ENCODE data around the gene BYSL.
A peak's percentile ranks its signal among the peaks of the same experiment; 100 is the strongest.
"Not testable (repeated sequence)": the region's sequence is repeated elsewhere in the genome, so short reads cannot be mapped to it uniquely, and the experiment has no call there.

Gene BYSL

GRCh38 chr6:41939848-41940758 lies 18.8 kb downstream of the BYSL start:
- DNase-seq (ENCODE audit: low read depth): peak; percentile 32
- peak overlapping the region; percentile 97 for H3K4me3 ChIP-seq (ENCODE audit: low read depth, low read length)

- peak overlapping the region; percentile 97 for H3K4me3 ChIP-seq (ENCODE audit: low read depth, low read length)
- no peak for DNase-seq (ENCODE audit: low read depth)
Observed at GRCh38 chr6:41940759-41941279, 19.5 kb downstream of the BYSL start.

GRCh38 chr6:41941280-41942066 lies 20.2 kb downstream of the BYSL start, which contains the start of gene CCND3:
CCND3 (minus strand) TSS chr6:41941808; CDS start chr6:41941649, 159 bp downstream.
- peak within 1 kb of the TSS; percentile 97 for H3K4me3 ChIP-seq (ENCODE audit: low read depth, low read length)
- DNase-seq (ENCODE audit: low read depth): peak; percentile 75

GRCh38 chr6:41942067-41942851 lies 21.0 kb downstream of the BYSL start:
- peak; percentile 60 for DNase-seq (ENCODE audit: low read depth)
- peak overlapping the region; percentile 36 for H3K4me3 ChIP-seq (ENCODE audit: low read depth, low read length)

- not testable (repeated sequence) for H3K4me3 ChIP-seq (ENCODE audit: low read depth, low read length)
Observed at GRCh38 chr6:41942882-41943281, 21.6 kb downstream of the BYSL start.

GRCh38 chr6:41943456-41943855 lies 22.2 kb downstream of the BYSL start:
- no peak overlapping the region for H3K4me3 ChIP-seq (ENCODE audit: low read depth, low read length)
- DNase-seq (ENCODE audit: low read depth): no peak

More at GRCh38 chr6:41942882-41943281, 21.6 kb downstream of the BYSL start:
- not testable (repeated sequence) for DNase-seq (ENCODE audit: low read depth)

GRCh38 chr6:41947581-41948220 lies 26.4 kb downstream of the BYSL start:
- H3K4me3 ChIP-seq (ENCODE audit: low read depth, low read length): no peak overlapping the region
- DNase-seq (ENCODE audit: low read depth): no peak

- H3K4me3 ChIP-seq (ENCODE audit: low read depth, low read length): no peak overlapping the region
- DNase-seq (ENCODE audit: low read depth): no peak
Observed at GRCh38 chr6:41954668-41955067, 33.4 kb downstream of the BYSL start.

- no peak for DNase-seq (ENCODE audit: low read depth)
- H3K4me3 ChIP-seq (ENCODE audit: low read depth, low read length): no peak overlapping the region
Observed at GRCh38 chr6:41955412-41955811, 34.1 kb downstream of the BYSL start.

- no peak for DNase-seq (ENCODE audit: low read depth)
- H3K4me3 ChIP-seq (ENCODE audit: low read depth, low read length): no peak overlapping the region
Observed at GRCh38 chr6:41957117-41957516, 35.8 kb downstream of the BYSL start.

- H3K4me3 ChIP-seq (ENCODE audit: low read depth, low read length): no peak overlapping the region
- no peak for DNase-seq (ENCODE audit: low read depth)
Observed at GRCh38 chr6:41958022-41958856, 36.9 kb downstream of the BYSL start.

- no peak for DNase-seq (ENCODE audit: low read depth)
- no peak overlapping the region for H3K4me3 ChIP-seq (ENCODE audit: low read depth, low read length)
Observed at GRCh38 chr6:41960028-41960427, 38.7 kb downstream of the BYSL start.

- H3K4me3 ChIP-seq (ENCODE audit: low read depth, low read length): no peak overlapping the region
- no peak for DNase-seq (ENCODE audit: low read depth)
Observed at GRCh38 chr6:41963371-41963770, 42.1 kb downstream of the BYSL start.

GRCh38 chr6:41964201-41964887 lies 43.0 kb downstream of the BYSL start:
- no peak for DNase-seq (ENCODE audit: low read depth)

GRCh38 chr6:41965429-41966213 lies 44.3 kb downstream of the BYSL start:
- DNase-seq (ENCODE audit: low read depth): no peak
- no peak overlapping the region for H3K4me3 ChIP-seq (ENCODE audit: low read depth, low read length)

More at GRCh38 chr6:41964201-41964887, 43.0 kb downstream of the BYSL start:
- H3K4me3 ChIP-seq (ENCODE audit: low read depth, low read length): no peak overlapping the region

- no peak for DNase-seq (ENCODE audit: low read depth)
- H3K4me3 ChIP-seq (ENCODE audit: low read depth, low read length): no peak overlapping the region
Observed at GRCh38 chr6:41966214-41966920, 45.1 kb downstream of the BYSL start.
